Erythroblast (primary cell): ENCODE measurements around the gene LINGO3.

ENCODE experiments used
- GATA1 ChIP-seq: IDR thresholded peaks from 2 replicates; pipeline ENCODE4 v1.6.1; 2011; ENCODE audit warnings: low read depth, mild to moderate bottlenecking, control low read depth, low read length, moderate library complexity
- POLR2A ChIP-seq: IDR thresholded peaks from 2 replicates; pipeline ENCODE4 v1.6.1; 2011; ENCODE audit warnings: mild to moderate bottlenecking, low read length

DNA sequence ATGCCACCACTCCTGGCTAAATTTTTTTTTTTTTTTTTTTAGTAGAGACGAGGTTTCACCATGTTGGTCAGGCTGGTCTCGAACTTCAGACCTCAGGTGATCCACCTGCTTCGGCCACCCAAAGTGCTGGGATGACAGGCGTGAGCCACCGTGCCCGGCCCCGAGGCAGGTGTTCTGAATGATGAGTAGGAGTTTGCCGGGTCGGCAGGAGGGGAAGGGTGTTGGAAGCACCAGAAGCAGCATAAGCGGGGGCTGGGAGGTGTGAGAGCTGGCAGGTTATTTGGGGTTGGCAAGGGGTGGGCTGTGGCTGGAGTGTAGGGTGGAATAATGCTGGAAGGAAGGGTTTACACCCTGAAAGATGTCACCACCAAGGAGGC, 22.3 kb upstream of the LINGO3 start:
- TF ChIP-seq POLR2A (no peak), GATA1 (no peak)
